Effector memory CD8-positive, alpha-beta T cell (primary cell): ENCODE data around the gene PPCDC.

Experiments
- ATAC-seq: fragments of 150-1000 bp; cut with Tn5 transposase; replicated peaks from 2 replicates; pipeline ENCODE4 v1.10.0; 2021; ENCODE audit warnings: mild to moderate bottlenecking, moderate library complexity
- DNase-seq, 3 experiments: peaks; one replicate each; pipeline ENCODE4 v3.0.0; 2021
- H3K27ac Mint-ChIP-seq, 2 donors: one replicate each; pipeline ENCODE4 v1.8.0; 2022; ENCODE audit warnings: mild to moderate bottlenecking in 2 of 2, mixed read lengths in 2 of 2, moderate library complexity in 2 of 2
- H3K27me3 Mint-ChIP-seq, 2 donors: one replicate each; pipeline ENCODE4 v1.8.0; 2022; ENCODE audit warnings: mixed read lengths in 2 of 2
- H3K36me3 Mint-ChIP-seq: one replicate; pipeline ENCODE4 v1.8.0; 2022; ENCODE audit warnings: mild to moderate bottlenecking, moderate library complexity, mixed read lengths; ENCODE audit not compliant: insufficient read depth
- H3K4me1 Mint-ChIP-seq, 2 donors: one replicate each; pipeline ENCODE4 v1.8.0; 2022; ENCODE audit warnings: low read depth in 2 of 2, mixed read lengths in 2 of 2
- H3K4me3 Mint-ChIP-seq, 2 donors: one replicate each; pipeline ENCODE4 v1.8.0; 2022; ENCODE audit warnings: mild to moderate bottlenecking in 2 of 2, mixed read lengths in 2 of 2, moderate library complexity in 2 of 2
- H3K9me3 Mint-ChIP-seq, 2 donors: one replicate each; pipeline ENCODE4 v1.8.0; 2022; ENCODE audit warnings: mixed read lengths in 2 of 2

PPCDC gene

DNA sequence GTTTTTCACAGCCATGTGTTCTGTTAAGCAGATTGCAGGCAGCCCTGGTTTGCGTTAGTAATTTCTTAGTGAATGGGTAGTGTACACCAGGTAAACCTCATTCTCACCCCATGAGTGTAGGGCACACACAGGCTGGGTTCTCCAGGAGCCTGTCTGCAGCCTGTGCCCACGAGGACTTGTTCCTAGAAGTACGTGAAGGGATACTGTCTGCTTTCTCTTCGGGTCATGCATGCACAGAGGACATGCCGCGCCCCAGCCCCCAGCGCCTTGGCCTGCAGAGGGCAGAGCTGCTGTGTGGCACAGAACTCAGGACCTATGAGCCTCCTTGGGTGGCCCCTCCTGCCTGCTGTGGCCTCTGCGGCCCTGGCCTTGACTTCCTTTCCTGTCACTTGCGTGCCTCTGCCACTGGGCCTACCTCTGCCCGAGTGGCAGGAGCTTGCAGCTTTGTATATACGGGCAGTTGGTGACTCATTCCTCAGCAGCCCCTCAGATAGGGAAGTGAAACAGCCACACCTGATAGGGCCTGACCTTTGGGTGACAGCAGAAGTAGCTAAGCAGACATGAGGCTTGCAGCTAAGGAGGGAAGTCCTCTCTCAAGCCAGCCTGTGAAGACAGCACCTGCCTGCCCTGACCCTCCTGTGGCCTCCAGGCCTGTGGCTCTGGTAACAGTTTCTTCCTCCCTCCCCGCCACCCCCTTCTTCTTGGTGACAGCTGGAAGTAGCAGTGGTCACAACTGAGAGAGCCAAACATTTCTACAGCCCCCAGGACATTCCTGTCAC lies 19.5 kb downstream of the PPCDC start:
- Mint-ChIP-seq H3K4me3 (peak overlapping the region; percentile 45 to 61), H3K27ac (peak overlapping the region; percentile 50 to 89), H3K27me3 (no peaks in the 10 kb centered on the region), H3K4me1 (peaks cover 35 to 48% of the 10 kb centered on the region in 2 donors), H3K9me3 (no peaks in the 10 kb centered on the region), H3K36me3 (no peaks in the 10 kb centered on the region)
- DNase-seq, result peak; percentile 56 to 72 (median 70)
- ATAC-seq, result peak; percentile 82

DNA sequence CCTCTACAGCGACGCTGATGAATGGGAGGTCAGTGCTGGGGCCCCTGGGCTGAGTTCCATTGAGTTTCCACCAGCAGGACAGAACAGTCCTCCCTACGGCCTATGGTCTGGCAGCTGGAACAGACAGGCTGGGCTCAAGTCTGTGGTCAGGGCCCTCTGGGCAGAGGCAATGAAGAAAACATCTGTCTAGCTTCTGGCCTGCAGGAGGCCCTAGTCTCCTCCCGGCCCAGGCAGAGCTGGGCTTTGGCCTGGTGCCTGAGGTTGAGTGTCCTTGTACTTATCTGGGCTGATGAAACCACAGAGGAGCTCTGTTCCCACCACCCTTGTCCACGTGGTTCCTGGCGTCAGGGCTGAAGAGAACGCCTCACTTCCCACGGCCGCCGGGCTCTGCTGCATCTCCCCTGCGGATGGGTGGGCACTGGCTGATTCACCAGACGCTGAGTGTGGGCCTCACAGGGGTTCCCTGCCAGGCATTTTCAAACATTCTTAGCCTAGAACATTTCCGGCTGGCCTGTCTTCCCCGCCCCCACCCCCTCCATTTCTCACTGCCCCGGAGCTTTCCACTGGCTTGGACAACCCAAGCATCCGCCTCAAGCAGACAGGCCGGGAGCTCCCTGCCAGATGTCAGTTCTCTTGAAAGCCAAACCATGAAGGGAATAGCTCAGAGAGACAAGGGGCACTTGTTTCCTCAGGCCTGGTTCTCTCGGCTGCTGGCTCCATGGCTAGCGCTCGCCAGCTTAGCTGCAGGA lies 20.3 kb downstream of the PPCDC start:
- ATAC-seq (peak; percentile 14), DNase-seq (peak in 1 of 3 experiments; percentile 6)
- peaks cover 35 to 45% of the 10 kb centered on the region in 2 donors for H3K4me1 Mint-ChIP-seq
- H3K4me3 Mint-ChIP-seq, result peak overlapping the region; percentile 6 to 61
- no peaks in the 10 kb centered on the region for H3K9me3 Mint-ChIP-seq
- H3K36me3 Mint-ChIP-seq, result no peaks in the 10 kb centered on the region
- no peaks in the 10 kb centered on the region for H3K27me3 Mint-ChIP-seq
- peak overlapping the region; percentile 79 to 89 for H3K27ac Mint-ChIP-seq

DNA sequence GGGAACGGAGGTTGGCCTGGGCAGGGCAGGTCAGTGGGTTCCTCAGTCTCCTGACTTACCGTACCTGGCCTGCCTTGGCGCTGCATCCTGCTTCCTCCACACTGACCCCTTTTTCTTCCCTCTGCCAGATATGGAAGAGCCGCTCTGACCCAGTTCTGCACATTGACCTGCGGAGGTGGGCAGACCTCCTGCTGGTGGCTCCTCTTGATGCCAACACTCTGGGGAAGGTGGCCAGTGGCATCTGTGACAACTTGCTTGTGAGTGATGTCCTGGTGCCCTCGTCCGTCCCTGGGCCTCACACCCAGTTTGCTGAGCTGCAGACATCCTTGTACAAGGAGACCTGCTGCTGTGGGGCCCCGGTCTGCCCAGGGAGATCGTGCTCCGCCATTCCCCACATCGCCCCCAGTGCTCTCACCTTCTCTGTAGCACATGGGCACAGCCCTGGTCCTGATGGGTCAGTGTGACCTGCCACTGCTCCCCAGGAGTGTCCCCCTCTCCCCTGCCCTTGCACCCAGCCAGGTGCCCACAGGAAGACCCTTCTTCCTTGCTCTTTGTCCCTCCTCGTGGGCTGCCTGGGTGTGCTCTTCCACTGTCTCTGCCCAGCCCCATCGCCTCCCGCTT lies 21.0 kb downstream of the PPCDC start:
- ATAC-seq, result no peak
- H3K27me3 Mint-ChIP-seq, result no peaks in the 10 kb centered on the region
- no peak for DNase-seq
- H3K27ac Mint-ChIP-seq, result peak overlapping the region; percentile 79 to 89
- no peaks in the 10 kb centered on the region for H3K9me3 Mint-ChIP-seq
- H3K4me1 Mint-ChIP-seq, result peaks cover 35 to 46% of the 10 kb centered on the region in 2 donors
- peak overlapping the region; percentile 6 to 61 for H3K4me3 Mint-ChIP-seq
- H3K36me3 Mint-ChIP-seq, result no peaks in the 10 kb centered on the region

DNA sequence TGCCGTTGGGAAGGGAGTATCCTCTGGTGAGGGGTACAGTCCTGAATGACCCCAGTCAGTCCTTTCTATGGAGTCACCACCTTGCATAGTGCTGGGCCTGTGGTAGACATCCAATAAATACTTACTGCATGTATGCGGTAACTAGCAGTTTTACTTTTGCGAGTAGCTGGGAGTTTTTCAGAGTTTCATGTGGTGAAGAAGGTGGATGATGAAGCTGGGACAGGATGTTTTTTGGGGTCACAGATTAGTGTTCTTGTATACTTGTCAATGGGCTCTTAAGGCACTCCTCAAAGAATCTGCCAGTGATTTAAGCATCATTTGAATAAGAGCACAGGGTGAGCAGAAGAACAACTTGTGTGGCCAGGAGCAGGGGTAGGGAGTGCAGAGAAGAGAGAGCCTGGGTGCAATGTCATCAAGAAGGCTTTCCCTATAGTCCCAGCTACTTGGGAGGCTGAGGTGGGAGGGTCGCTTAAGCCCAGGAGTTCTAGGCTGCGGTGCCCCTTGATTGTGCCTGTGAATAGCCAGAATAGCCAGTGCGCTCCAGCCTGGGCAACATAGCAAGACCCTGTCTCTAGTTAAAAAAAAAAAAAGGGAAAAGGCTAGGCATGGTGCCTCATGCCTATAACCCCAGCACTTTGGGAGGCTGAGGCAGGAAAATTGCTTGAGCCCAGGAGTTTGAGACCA lies 22.1 kb downstream of the PPCDC start:
- Mint-ChIP-seq H3K4me1 (peaks cover 35 to 46% of the 10 kb centered on the region in 2 donors), H3K9me3 (no peaks in the 10 kb centered on the region), H3K36me3 (no peaks in the 10 kb centered on the region), H3K27me3 (no peaks in the 10 kb centered on the region), H3K27ac (peak overlapping the region; percentile 79 to 89), H3K4me3 (peak overlapping the region; percentile 26 to 61)
- DNase-seq (peak in 1 of 3 experiments; percentile 9), ATAC-seq (peak; percentile 24)

DNA sequence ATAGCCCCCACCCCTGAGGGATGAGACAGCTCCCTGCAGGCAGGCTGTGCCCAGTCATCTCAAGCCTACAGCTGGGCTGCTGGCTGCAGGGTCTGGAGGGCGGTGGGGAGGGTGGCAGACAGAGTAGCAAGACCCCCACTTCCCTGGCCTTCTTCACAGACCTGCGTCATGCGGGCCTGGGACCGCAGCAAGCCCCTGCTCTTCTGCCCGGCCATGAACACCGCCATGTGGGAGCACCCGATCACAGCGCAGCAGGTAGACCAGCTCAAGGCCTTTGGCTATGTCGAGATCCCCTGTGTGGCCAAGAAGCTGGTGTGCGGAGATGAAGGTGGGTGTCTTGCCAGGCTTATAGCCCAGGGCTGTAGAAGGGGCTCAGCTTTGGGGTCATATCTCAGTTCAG lies 25.0 kb downstream of the PPCDC start:
- no peaks in the 10 kb centered on the region for H3K9me3 Mint-ChIP-seq
- no peak for DNase-seq
- H3K4me1 Mint-ChIP-seq, result peaks cover 20 to 38% of the 10 kb centered on the region in 2 donors
- H3K27ac Mint-ChIP-seq, result no peak overlapping the region
- no peak for ATAC-seq
- H3K27me3 Mint-ChIP-seq, result no peaks in the 10 kb centered on the region
- H3K36me3 Mint-ChIP-seq, result peaks cover 6% of the 10 kb centered on the region
- no peak overlapping the region for H3K4me3 Mint-ChIP-seq

DNA sequence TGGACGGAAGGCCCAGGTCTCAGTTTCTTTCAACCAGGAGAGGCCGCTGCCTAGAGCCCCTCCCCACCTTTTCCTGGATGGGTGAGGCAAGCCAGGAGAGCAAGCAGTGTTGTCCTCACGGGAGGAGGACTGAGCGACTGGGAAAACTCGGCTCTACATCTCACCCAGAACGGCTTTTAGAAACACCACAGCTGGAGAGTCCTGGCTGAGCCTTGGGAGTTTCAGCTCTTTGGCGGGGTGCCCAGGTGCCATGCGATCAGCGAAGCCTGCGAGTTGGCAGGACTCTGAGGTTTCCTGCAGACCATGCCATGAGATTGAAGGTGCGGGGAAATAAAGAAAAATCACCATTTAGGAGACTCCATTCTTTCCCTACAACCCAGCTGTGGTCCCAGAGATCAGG lies 26.0 kb downstream of the PPCDC start:
- ATAC-seq (no peak), DNase-seq (no peak)
- Mint-ChIP-seq H3K36me3 (peaks cover 10% of the 10 kb centered on the region), H3K27me3 (no peaks in the 10 kb centered on the region), H3K27ac (no peak overlapping the region), H3K4me1 (peaks cover 18 to 29% of the 10 kb centered on the region in 2 donors), H3K9me3 (no peaks in the 10 kb centered on the region), H3K4me3 (no peak overlapping the region)

DNA sequence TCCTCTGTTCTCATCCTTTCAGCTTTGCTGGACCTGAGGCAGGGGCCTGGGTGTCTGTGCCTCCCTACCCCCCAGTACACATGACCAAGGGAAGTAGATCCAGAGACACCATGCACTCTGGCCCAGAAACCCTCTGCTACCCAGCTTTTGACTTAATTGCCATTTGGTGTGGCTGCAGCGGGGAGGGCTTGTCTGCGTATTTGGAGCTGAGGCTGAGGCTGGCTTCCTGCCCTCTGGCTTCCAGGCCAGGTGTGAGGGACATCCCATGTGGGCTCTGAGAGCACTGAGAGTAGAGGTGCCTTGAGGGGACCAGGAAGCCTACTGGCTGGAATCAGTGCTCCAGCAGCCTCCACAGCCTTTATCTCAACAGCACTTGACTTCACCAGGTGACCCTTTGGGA lies 26.9 kb downstream of the PPCDC start:
- Mint-ChIP-seq H3K36me3 (peaks cover 10% of the 10 kb centered on the region), H3K9me3 (no peaks in the 10 kb centered on the region), H3K27me3 (no peaks in the 10 kb centered on the region), H3K27ac (no peak overlapping the region), H3K4me3 (no peak overlapping the region), H3K4me1 (peaks cover 12 to 20% of the 10 kb centered on the region in 2 donors)
- no peak for ATAC-seq
- no peak for DNase-seq

DNA sequence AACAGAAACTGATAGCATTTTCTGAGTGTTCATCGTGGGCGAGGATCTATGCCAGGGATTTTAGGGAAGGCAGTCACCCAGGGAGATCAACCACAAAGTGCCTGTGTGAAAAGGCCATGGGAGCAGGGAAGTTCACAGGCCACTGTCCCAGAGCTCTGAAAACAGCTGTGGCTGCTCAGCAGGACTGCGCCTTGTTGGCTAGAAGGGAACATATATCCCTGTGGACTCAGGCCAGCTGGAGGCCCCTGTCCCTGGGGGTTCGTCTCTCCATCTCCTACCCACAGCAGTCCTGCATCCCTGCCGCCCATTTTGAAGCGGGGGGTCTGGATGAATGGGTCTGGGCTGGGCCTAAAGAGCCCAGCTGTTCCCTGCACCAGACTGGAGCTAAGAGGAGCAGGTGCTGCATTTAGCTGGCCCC lies 27.8 kb downstream of the PPCDC start:
- Mint-ChIP-seq H3K27ac (peak overlapping the region in 1 of 2 donors; percentile 23), H3K4me1 (peaks cover 7 to 16% of the 10 kb centered on the region in 2 donors), H3K4me3 (no peak overlapping the region), H3K36me3 (peaks cover 10% of the 10 kb centered on the region), H3K9me3 (no peaks in the 10 kb centered on the region), H3K27me3 (no peaks in the 10 kb centered on the region)
- ATAC-seq (no peak), DNase-seq (no peak)

DNA sequence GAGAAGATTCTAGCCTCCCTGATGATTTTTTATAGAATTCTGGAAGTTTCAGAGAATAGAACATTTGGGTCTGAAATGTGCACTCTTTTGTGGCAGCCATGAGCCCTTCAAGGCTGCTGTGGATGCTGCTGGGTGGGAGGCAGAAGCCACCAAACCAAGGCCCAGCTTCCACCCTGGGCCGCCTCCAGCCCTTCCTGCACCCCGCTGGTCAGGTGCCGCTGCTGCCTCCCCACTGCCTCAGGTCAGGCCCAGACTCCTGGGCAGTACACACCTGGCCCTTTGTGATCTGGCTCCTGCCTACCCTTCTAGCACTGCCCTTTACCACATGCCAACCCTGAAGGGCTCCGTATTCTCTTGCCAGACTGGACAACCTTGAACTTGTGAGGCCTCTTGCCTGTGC lies 28.3 kb downstream of the PPCDC start:
- Mint-ChIP-seq H3K4me1 (peaks cover 2 to 11% of the 10 kb centered on the region in 2 donors), H3K27me3 (no peaks in the 10 kb centered on the region), H3K27ac (peak overlapping the region in 1 of 2 donors; percentile 7), H3K4me3 (no peak overlapping the region), H3K9me3 (no peaks in the 10 kb centered on the region), H3K36me3 (peaks cover 10% of the 10 kb centered on the region)
- no peak for ATAC-seq
- no peak for DNase-seq

DNA sequence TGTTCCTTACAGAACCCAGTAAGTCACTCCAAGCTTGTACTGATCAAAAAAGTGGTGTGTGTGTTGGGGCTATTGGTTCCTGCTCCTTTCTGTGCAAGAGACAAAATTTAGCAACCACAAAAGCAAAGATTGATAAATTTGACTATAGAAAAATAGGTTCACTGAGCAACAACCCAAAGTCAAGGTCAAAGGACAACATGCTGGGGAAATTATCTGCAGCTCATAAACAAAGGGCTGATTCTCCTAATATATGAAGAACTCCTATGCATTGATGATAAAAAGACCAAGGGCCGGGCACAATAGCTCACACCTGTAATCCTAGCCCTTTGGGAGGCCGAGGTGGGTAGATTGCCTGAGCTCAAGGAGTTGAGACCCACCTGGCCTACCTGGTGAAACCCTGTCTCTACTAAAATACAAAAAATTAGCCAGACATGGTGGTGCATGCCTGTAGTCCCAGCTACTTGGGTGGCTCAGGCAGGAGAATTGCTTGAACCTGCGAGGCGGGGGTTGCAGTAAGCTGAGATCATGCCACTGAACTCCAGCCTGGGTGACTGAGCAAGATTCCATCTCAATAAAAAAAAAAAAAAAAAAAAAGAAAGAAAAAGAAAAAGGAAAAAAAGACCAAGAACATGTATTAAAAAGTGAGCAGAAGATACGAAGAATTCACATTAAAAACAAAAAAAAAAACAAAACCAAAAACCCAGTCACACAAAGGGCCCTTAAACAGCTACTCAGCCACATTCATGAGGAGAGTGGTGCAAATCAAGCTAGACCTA lies 29.8 kb downstream of the PPCDC start:
- Mint-ChIP-seq H3K27ac (peak overlapping the region in 1 of 2 donors; percentile 38), H3K4me1 (peaks cover 0 to 5% of the 10 kb centered on the region in 2 donors), H3K27me3 (no peaks in the 10 kb centered on the region)

DNA sequence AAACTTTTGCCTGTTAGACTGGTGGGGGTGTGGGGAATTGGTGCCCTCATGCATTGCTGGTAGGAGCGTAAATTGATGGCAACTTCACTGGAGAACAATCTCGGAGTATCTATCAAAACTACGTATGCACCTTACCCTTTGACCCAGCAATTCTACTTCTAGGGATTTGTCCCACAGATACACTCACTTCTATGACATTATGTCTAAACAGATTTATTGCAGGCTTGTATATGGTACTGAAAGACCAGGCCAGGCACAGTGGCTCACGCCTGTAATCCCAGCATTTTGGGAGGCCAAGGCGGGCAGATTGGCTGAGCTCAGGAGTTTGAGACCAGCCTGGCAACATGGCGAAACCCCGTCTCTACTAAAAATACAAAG lies 30.3 kb downstream of the PPCDC start:
- no peak for ATAC-seq
- H3K27ac Mint-ChIP-seq, result peak overlapping the region in 1 of 2 donors; percentile 38
- H3K27me3 Mint-ChIP-seq, result no peaks in the 10 kb centered on the region
- H3K9me3 Mint-ChIP-seq, result no peaks in the 10 kb centered on the region
- peaks cover 10% of the 10 kb centered on the region for H3K36me3 Mint-ChIP-seq
- no peak for DNase-seq
- H3K4me1 Mint-ChIP-seq, result peaks cover 0 to 4% of the 10 kb centered on the region in 2 donors
- no peak overlapping the region for H3K4me3 Mint-ChIP-seq

More for the DNA sequence above, 29.8 kb downstream of the PPCDC start:
- no peaks in the 10 kb centered on the region for H3K9me3 Mint-ChIP-seq
- ATAC-seq (no peak), DNase-seq (no peak)
- H3K4me3 Mint-ChIP-seq, result no peak overlapping the region
- peaks cover 10% of the 10 kb centered on the region for H3K36me3 Mint-ChIP-seq

DNA sequence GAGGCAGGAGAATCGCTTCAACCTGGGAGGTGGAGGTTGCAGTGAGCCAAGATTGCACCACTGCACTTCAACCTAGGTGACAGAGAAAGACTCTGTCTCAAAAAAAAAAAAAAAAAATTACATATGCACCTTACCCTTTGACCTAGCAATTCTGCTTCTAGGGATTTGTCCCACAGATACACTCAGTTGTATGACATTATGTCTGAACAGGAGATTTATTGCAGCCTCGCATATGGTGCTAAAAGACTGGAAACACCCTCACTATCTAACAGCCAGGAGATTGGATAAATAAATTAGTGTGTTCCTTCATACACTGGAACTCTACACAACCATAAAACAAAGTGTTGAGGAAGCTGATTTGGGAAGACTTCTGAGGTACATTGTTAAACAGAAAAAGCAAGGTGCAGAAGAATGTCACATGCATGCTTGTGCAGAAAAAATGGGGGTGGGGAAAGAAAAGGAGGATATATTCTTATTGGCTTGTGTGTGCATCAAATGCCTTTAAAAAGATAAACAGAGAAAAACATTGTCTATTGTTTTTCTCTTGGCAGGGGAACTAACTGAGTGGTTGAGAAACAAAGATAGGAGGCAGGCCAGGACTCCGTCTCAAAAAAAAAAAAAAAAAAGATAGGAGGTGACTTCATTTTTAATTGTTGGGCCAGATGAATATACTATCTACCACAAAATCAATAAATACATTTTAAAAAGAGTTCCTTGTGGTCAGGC lies 30.9 kb downstream of the PPCDC start:
- Mint-ChIP-seq H3K4me1 (peaks cover 0 to 4% of the 10 kb centered on the region in 2 donors), H3K4me3 (no peak overlapping the region), H3K9me3 (no peaks in the 10 kb centered on the region), H3K27ac (peak overlapping the region in 1 of 2 donors; percentile 3), H3K36me3 (peaks cover 10% of the 10 kb centered on the region), H3K27me3 (no peaks in the 10 kb centered on the region)
- ATAC-seq (no peak), DNase-seq (no peak)
